ENCODE measurements around the gene RHOU.

The RHOU gene

GRCh38 chr1:228745497-228745896, 10.2 kb downstream of the RHOU start:
- TF ChIP-seq CTCF (IDR thresholded peaks at IDR 0.05; ENCODE audit: low read depth, low read length): no peak
- no peak overlapping the region for H3K4me3 ChIP-seq (ENCODE audit: low read depth, low read length)

- H3K4me3 ChIP-seq (ENCODE audit: low read depth, low read length): no peak overlapping the region
- TF ChIP-seq CTCF (IDR thresholded peaks at IDR 0.05; ENCODE audit: low read depth, low read length): no peak
Measured at GRCh38 chr1:228747301-228747935, 12.1 kb downstream of the RHOU start.

- no peak for TF ChIP-seq CTCF (IDR thresholded peaks at IDR 0.05; ENCODE audit: low read depth, low read length)
- H3K4me3 ChIP-seq (ENCODE audit: low read depth, low read length): no peak overlapping the region
Measured at GRCh38 chr1:228748029-228748428, 12.8 kb downstream of the RHOU start.

- no peak for TF ChIP-seq CTCF (IDR thresholded peaks at IDR 0.05; ENCODE audit: low read depth, low read length)
- no peak overlapping the region for H3K4me3 ChIP-seq (ENCODE audit: low read depth, low read length)
Measured at GRCh38 chr1:228748431-228748830, 13.2 kb downstream of the RHOU start.

- TF ChIP-seq CTCF (IDR thresholded peaks at IDR 0.05; ENCODE audit: low read depth, low read length): no peak
- no peak overlapping the region for H3K4me3 ChIP-seq (ENCODE audit: low read depth, low read length)
Measured at GRCh38 chr1:228749765-228750164, 14.5 kb downstream of the RHOU start.

GRCh38 chr1:228750915-228751314, 15.6 kb downstream of the RHOU start:
- no peak for TF ChIP-seq CTCF (IDR thresholded peaks at IDR 0.05; ENCODE audit: low read depth, low read length)
- H3K4me3 ChIP-seq (ENCODE audit: low read depth, low read length): no peak overlapping the region

GRCh38 chr1:228751360-228752098, 16.2 kb downstream of the RHOU start:
- H3K4me3 ChIP-seq (ENCODE audit: low read depth, low read length): no peak overlapping the region
- no peak for TF ChIP-seq CTCF (IDR thresholded peaks at IDR 0.05; ENCODE audit: low read depth, low read length)

Data from WI38 (cell line).